Lower leg skin (tissue), 3 donors: ENCODE results near the gene RASSF6.

Source experiments
- CTCF ChIP-seq, 3 donors: fragments of 450-650 bp; IDR thresholded peaks; one replicate each; pipeline ENCODE4 v1.5.1; 2016; ENCODE audit warnings: antibody characterized with exemption in 3 of 3, mild to moderate bottlenecking in 3 of 3, moderate library complexity in 2 of 3
- POLR2A ChIP-seq, 2 donors: fragments of 450-650 bp; IDR thresholded peaks; one replicate each; pipeline ENCODE4 v1.6.1; 2016 to 2017; ENCODE audit warnings: antibody characterized with exemption in 2 of 2, mild to moderate bottlenecking in 1 of 2, moderate library complexity in 1 of 2

GRCh38 chr4:73589261-73589847, 30.9 kb downstream of the RASSF6 start:
- TF ChIP-seq POLR2A (IDR thresholded peaks at IDR 0.05) (no peak), CTCF (IDR thresholded peaks at IDR 0.05) (no peak)
